C4-2B (cell line): ENCODE data around the gene C16orf87.

Experiments
- CTCF ChIP-seq: fragments of 450-650 bp; conservative IDR thresholded peaks from 2 replicates; pipeline ENCODE4 v1.5.1; 2017; ENCODE audit warnings: mild to moderate bottlenecking
- ZFX ChIP-seq: fragments of 450-650 bp; IDR thresholded peaks from 2 replicates; pipeline ENCODE4 v1.6.1; 2017

DNA sequence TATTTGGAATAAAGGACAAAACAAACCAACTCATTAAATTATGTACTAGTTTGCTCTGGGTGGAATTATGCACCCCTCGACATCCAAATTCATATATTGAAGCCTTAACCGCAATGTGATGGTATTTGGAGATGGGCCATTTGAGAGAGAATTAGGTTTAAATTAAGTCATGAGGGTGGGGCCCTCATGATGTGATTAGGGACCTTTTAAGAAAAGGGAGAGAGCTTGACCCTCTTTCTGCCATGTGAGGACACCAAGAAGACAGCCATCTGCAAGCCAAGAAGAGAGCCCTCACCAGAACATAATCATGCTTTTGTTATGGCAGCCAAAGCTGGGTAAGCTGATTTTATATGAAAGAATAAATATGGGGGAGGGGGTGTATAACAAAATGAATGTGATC is 2.0 kb downstream of the C16orf87 start:
- TF ChIP-seq CTCF (no peak), ZFX (no peak)
